ENCODE measurements around the gene HOXD3.

HOXD3 gene

DNA sequence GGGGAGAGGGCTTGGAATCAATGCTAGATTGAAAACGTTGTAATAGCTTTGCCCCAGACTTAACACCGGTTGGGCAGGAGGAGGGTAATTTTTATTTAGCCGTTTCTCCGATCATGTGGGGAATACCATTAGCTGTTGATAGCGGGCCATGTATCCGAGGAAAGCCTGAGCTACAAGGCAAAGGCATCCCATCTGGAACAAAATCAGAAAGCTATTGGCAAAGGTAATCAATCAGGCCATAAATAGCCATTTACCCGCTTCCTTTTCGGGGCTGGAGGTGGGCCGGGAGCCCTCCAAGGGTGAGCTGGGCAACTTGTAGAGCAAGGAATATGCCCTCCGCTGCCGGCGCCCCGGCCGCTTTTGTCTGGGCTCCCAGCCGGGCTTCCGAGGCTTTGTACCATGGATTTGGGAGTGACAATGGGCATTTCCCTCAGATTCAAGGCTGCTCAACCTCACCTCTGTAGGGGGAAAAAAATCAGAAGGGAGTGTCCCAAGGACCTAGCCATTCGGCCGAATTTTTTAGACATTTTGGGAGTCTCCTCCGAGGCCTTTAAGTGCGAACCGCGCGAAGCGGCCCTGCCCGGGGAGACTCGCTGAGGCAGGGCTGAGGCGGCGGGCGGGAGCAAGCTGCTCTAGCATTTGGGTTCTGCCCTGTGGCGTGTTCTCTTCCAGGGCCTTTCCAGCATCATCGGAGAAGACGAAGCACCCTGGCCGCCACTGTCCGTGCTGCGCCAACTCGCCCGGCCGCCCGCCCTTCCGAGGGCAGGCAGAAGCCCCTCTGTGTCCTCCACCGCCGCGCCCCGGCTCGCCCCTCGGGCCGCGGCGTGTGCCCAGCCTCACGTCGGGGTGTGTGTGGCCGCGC, 35.7 kb upstream of the HOXD3 start:
- DNase-seq (ENCODE audit: low read depth): no peak

- DNase-seq (ENCODE audit: low read depth): no peak
Measured at GRCh38 chr2:176122052-176122682, 34.9 kb upstream of the HOXD3 start.

DNA sequence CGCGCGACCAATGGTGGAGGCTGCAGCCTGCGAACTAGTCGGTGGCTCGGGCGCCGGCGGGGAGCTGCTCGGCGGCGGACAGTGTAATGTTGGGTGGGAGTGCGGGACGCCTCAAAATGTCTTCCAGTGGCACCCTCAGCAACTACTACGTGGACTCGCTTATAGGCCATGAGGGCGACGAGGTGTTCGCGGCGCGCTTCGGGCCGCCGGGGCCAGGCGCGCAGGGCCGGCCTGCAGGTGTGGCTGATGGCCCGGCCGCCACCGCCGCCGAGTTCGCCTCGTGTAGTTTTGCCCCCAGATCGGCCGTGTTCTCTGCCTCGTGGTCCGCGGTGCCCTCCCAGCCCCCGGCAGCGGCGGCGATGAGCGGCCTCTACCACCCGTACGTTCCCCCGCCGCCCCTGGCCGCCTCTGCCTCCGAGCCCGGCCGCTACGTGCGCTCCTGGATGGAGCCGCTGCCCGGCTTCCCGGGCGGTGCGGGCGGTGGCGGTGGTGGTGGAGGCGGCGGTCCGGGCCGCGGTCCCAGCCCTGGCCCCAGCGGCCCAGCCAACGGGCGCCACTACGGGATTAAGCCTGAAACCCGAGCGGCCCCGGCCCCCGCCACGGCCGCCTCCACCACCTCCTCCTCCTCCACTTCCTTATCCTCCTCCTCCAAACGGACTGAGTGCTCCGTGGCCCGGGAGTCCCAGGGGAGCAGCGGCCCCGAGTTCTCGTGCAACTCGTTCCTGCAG, 34.3 kb upstream of the HOXD3 start, which contains the start of gene HOXD9:
HOXD9 (plus strand) TSS at position 37 of the 728 bp plus-strand sequence; CDS start at position 87, 50 bp downstream.
- DNase-seq (ENCODE audit: low read depth): no peak

DNA sequence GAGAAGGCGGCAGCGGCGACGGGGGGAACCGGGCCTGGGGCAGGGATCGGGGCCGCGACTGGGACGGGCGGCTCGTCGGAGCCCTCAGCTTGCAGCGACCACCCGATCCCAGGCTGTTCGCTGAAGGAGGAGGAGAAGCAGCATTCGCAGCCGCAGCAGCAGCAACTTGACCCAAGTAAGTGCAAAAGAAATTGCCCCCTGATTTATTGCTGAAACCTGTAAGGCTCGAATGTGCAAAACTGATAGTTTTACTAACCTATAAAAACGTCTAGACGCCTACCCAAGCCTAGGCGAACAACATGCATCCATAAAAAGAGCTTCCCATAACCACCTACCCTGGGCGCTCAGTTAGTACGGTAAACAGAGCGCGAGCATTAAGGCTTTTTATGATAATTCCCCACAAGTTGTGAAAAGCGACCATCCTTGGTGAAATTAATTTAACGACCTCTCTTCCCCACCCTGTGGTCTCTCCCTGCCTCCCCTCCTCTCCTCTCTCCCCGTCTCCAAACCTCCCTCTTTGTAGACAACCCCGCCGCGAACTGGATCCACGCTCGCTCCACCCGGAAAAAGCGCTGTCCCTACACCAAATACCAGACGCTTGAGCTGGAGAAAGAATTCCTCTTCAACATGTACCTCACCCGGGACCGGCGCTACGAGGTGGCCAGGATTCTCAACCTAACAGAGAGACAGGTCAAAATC, 33.5 kb upstream of the HOXD3 start:
- DNase-seq (ENCODE audit: low read depth): no peak

DNA sequence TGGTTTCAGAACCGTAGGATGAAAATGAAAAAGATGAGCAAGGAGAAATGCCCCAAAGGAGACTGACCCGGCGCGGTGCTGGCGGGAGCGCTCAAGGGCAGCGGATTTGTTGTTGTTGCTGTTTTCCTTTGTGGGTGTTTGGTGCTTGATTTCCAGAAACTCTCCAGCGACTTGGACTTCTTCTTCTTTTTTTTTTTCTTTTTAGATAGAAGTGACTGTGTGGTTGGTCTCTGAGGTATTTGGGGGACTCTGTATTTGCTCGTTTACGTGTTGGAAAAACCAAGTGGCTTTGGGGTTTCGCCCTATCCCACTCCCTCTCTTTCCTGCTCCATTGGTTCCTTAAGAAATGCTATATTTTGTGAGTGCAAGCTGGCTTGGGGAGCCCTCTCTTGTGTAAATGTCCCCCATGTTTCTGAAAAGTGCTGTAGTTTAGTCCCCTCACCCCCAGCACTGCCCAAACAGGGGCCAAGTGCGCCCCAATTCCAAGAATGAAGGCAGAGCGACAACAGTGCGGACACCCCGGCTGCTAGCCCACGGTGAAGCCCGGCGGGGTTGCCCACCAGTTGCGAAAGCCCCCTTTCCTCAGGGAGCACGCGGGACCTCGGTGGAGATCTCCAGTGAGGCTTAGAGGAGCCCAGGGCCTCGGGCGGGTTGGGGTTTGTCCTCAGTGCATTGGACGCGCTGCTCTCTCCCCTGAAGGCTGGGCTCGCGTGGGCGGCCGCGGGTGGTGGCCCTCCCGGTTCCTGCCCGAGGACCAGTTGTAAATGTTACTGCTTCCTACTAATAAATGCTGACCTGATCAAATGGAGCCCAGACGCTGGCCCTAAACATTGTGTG, 32.8 kb upstream of the HOXD3 start:
- DNase-seq (ENCODE audit: low read depth): no peak

DNA sequence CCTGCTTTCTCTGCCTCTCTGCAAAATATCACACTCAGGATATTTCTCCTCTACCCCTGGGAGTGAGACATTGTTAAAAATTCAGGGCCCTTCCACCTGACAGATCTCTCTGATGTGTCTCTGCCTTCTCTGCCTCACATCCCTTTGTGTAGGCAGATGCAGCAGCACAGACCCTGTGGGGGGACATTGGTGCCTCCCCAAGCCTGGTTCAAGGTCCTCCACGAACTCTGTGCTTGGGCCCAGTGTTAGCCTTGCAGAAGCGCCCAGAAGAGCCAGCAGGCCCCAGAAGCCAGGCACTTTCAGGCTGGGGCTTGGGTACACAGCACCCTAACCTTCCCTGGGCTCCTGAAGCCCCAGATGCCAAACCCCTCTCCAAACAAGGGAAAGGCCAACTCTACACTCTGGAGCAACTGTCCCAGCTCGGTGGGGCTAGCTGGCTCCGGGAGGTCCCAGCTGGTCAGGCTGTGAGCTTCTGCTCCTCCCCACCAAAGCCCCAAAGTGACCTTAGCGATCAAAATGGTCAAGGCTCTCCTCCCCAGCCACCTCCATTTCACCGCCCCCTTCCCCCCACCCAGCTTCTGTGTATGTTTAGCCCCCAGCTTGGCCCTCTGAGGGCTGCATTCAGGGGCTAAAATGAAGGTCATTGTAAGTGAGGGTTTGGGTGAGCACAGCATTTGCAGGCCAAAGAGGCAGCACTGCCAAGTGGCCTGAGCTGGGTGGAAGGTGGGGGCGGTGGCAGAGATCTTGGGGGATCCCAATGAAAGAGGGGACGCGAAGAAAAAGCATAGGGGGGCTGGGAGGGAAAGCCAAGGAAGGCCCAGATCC, 31.9 kb upstream of the HOXD3 start:
- DNase-seq (ENCODE audit: low read depth): no peak

GRCh38 chr2:176125772-176126054, 31.4 kb upstream of the HOXD3 start:
- DNase-seq (ENCODE audit: low read depth): no peak

DNA sequence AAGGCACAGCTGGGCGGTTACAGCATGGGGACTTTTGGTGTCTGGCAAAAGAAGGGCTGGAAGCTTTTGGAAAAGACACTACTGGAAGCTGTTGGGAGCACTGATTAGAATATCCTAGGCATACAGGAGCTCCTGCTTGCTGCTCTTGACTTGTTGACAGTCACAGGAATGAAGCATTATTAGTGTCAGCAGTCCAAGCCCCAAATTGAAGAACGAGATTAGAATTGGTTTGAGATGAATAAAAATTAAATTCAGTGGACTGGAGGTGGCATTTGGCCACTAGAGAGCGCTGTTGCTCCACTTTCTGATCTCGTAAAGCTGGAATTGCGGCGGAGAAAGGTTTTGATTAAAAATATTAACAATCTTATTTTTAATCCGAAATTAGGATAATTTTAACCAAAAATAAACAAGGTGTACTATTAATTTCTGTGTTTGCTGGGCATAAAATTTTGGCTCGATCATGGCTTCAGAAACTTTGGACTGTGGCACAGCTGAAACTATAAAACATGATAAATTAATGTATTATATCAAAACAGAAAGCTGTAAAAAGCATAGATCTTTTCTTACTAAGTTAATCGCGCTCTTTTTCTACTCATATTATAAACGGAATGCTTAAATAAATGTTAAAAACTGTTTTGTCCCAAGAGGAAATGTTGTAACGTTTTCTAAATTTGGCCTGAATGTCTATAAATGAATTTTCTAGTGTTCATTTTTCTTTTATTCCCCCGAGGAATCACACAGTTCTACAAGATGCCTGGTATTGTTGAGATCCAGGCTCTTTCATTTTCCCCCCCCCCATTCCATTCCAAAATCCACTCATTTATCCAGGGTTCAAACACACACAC, 30.0 kb upstream of the HOXD3 start:
- DNase-seq (ENCODE audit: low read depth): no peak

GRCh38 chr2:176127774-176128072, 29.4 kb upstream of the HOXD3 start:
- DNase-seq (ENCODE audit: low read depth): no peak

GRCh38 chr2:176128172-176128981, 28.7 kb upstream of the HOXD3 start:
- DNase-seq (ENCODE audit: low read depth): no peak

GRCh38 chr2:176128982-176129796, 27.9 kb upstream of the HOXD3 start, which contains the start of gene HOXD8:
TSS of gene HOXD8 (plus strand) at chr2:176129705. CDS start at chr2:176130367, 662 bp downstream.
- DNase-seq (ENCODE audit: low read depth): no peak

DNA sequence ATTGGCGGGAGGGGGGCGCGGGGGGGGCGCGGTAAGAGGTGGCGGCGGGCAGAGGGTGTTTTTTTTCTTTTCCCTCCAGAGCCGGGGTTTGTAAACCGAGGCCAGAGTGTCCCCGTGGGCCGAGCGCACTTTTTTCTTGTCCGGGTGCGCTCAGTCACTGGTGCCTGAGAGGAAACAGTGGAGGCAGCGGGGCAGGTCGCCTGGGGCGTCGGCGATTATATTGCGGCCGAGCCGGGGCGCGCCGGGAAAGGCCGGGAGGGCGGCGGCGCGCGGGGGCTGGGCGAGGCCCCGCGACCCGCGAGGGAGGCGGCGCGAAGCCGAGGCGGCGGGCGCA, 27.3 kb upstream of the HOXD3 start:
- no peak for DNase-seq (ENCODE audit: low read depth)

DNA sequence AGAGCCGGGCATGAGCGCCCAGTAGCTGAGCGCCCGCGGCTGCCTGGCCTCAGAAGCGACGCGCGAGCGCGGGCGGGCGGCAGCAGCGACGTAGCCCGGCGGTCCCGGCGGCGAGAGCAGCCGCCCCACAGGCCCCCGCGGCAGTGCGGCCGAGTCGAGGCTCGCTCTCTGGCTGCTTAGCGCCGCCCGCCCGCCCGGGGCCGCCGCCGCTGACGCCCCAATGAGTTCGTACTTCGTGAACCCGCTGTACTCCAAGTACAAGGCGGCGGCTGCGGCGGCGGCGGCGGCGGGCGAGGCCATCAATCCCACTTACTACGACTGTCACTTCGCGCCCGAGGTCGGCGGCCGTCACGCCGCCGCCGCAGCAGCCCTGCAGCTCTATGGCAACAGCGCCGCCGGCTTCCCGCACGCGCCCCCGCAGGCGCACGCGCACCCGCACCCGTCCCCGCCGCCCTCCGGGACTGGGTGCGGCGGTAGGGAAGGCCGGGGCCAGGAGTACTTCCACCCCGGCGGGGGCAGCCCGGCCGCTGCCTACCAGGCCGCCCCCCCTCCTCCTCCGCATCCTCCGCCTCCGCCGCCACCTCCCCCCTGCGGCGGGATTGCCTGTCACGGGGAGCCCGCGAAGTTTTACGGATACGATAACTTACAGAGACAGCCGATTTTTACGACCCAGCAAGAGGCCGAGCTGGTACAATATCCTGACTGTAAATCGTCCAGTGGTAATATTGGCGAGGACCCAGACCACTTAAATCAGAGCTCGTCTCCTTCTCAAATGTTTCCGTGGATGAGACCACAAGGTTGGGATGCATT, 26.8 kb upstream of the HOXD3 start:
- DNase-seq (ENCODE audit: low read depth): no peak

DNA sequence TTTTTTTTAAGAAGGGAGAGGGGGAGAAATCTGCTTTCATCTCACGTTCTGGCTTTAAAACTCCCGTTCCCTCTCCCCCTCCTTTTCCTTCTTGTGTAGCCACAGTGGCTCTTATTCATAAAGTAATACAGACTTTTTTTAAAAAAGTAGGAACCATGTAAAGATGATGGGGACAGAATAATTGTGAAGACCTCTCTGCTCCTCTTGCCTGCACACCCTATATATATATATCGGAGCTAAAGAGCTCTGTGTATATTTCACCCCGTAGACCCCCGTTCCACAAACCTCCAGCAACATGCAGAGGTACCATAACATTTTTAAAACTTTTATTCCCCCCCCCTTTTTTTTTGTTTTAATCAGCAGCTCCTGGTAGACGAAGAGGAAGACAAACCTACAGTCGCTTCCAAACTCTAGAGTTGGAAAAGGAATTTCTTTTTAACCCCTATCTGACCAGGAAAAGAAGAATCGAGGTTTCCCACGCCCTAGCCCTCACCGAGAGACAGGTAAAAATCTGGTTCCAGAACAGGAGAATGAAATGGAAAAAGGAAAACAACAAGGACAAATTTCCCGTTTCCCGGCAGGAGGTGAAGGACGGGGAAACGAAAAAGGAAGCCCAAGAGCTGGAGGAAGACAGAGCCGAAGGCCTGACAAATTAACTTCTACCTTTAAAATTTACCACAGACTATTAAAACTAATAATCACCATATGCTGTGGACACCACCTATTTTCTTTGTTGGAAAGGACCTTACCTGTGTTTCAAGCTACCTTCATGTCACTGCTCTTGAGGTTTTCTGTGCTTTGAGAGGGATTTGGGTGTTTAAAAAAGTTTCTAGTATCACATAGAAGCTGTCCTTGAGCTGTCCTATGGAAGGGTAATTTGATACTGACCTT, 25.9 kb upstream of the HOXD3 start:
- no peak for DNase-seq (ENCODE audit: low read depth)

- no peak for DNase-seq (ENCODE audit: low read depth)
Measured at GRCh38 chr2:176131848-176132158, 25.3 kb upstream of the HOXD3 start.

Data from HS-27A (cell line).